LHCN-M2 (cell line): ENCODE data around the gene DYSF. TPM values are rescaled to one million over a fixed set of nuclear protein-coding genes. Genes with fewer than 3 reads are reported as not detected.

Experiments used
- DNase-seq: peaks from one replicate; pipeline ENCODE4 v3.0.0-alpha.2; 2012; ENCODE audit warnings: low read depth
- total RNA-seq: library from RNA; depleted of rRNA; stranded (reverse); fragments of >200 nt; gene quantifications from 2 replicates; pipeline ENCODE4 v1.2.3, GENCODE V29; 2014

Gene DYSF
- total RNA-seq, 1 experiment from 2014 or later, result 59.5 TPM

GRCh38 chr2:71552861-71553301, 99.5 kb downstream of the DYSF start:
- no peak for DNase-seq

DNA sequence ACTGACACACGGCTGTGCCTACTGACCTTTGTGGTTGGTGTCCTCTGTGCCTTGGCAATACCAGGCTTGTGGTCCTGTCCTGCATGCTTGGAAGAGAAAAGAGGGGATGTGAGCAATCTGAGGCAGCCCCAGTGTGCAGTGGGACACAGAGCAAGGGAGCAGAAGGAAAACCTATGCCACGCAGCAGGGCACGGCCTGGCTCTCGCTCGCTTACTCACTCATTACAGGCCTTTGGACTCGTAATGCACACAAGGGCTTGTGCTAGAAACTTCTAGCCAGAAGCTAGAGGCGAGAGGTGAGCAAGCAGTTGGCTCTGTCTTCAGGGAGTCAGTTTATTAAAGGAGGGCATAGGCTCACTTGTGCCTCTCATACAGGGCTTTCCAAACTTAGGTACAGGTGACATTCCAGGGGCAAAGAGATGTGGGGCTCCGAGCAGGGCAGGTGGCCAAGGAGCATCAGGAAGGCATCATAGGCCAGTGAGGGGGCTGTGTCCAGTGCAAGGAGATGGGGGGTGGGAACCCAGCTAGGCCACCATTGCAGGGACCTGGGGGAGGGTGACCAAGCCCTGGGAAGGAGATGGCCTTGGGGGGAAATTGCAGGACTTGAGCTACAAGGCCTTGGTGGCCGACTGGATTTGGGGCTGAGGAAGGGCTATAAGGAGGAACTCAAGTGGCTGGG, 100.8 kb downstream of the DYSF start:
- DNase-seq, result no peak

- no peak for DNase-seq
Observed at GRCh38 chr2:71554706-71555056, 101.3 kb downstream of the DYSF start.

DNA sequence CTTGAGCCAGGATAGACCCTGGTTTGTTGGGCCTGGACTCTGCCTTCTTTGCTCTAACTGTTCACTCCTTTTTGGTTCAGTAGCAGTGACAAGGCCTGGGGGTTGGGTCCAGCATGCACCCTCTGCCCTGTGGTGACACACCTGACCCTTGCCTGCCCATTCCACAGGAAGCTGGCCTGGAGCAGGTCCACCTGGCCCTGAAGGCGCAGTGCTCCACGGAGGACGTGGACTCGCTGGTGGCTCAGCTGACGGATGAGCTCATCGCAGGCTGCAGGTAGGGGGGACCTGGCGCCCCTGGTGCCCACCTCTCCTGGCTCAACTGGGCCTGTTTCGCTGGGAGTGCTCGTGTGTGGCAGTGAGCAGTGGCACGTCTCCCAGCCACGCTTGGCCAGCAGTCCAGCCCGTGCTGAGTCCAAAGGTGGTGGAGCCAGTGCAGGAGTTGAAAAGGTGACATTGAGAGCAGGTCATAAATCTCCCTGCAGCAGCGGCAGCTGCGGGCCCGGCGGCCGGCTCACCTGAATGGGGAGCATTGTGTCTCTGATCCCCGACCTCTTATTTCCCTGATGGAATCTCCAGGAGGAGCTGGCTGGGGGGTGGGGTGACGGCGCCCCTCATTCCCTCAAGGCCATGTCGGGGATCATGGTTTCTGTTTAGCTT, 102.6 kb downstream of the DYSF start:
- DNase-seq, result no peak

DNA sequence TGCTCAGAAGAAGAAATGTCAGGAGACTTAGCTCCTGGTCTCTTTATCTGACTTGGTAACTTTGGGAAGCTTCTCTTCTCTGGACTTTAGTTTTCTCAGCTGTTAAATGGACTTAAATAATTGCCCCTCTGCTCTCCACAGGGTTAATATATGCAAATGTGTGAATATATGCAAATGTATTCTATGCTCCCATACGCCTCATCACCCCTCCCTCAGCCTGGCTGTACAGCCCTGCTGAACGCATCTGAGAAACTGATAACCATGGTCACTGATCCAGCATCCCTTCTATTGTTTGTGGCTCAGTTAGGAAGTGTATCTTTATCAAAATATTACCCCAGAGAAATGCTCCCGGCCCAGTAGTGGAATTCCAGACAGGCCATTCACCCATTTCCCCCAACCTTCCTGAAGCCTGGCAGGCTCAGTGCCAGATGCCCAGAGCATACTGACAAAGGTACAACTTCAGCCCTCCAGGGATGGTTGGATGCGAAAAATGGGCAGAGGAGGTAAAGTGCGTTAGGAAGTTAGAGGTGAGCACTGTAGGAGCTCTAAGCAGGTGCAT, 103.4 kb downstream of the DYSF start:
- no peak for DNase-seq

- DNase-seq, result no peak
Observed at GRCh38 chr2:71557321-71557720, 104.0 kb downstream of the DYSF start.

DNA sequence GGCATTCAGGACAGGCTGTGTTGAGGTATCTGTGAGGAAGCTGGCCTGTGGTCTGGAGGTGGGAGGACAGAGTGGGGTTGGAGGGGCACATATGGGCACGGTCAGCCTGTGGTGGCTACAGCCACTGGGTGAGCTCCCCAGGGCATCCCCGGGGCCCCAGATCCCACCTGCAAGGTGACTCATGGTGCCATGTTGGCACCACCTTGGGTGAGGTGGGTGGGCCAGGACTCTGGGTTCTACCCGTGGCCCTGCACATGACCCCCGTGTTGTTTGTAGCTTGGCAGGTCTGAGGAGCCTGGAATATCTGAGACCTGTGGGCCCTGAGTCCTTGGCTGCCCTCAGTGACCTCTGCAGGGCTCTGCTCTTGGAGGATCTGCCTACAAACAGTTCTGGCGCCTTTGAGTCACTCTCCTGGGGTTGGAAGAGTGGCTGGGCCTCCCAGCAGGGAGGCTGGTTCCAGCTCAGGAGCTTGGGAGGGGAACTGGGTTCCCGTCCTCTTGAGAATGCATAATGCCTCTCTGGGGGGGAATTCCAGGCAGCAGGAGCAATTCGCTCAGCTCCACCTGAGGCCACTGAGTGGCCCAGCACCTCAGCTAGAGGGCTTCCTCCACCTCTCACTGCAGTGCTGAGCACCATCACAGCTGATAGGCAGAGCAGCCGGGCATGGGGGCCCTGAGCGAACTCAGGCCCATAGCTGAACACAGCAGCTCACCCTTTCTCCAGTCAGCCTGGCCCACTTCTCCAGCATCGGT, 105.1 kb downstream of the DYSF start:
- DNase-seq, result no peak

GRCh38 chr2:71559080-71559827, 105.9 kb downstream of the DYSF start:
- DNase-seq, result no peak

DNA sequence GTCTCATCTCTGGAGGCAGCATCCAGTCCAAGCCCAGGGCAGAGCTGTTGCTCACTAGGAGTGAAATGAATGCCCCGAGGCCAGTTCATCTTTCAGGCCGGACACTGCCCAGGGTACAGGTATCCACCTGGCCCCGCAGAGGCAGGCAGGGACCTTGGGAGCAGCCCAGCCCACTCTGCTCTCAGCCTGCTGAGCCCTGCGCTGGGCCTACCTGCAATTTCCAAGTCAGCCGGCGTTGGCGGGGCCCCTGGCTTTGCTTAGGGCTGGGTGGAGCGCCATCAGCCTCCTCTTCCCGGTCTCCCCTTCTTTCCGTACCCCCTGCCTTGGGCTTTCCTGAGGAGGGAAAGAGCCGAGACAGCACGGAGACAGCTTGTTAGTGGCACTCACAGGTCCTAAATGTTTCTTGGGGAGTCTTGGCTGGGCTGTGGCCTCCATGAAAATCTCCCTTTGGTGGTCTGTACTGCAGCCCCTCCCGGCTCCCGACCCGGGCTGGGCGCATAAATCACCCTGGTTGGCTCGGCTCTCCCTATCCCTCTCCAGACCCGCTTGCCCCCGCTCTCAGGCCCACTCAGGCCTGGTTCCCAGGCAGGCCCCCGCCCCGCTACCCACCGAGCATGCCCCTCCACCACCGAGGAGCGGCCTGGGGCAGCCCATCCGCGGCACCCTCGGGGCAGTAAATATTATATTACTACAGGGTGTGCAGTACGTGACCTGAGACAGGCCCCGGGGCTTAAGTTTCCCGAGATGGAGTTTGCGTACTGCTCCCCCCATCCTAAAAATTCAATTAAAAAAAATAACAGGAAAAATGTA, 106.7 kb downstream of the DYSF start:
- DNase-seq, result no peak

DNA sequence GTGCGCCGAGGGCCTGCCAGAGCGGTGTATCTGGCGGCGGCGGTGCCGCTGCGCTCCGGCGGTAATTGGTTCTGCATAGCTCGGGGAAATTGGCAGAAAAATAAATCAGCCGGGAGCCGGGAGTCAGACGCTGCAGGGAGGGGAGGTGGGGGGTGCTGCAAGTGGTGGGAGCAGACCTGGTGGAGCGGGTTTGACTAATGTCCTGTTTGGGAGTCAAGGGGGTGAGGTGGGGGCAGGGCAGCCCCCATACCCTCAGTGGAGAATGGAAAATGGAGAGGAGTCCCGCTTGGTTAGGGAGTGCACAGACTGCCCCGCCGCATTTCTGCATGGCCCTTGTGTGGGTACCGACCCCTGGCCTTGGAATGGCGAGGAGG, 107.3 kb downstream of the DYSF start:
- DNase-seq, result no peak

GRCh38 chr2:71561441-71562267, 108.3 kb downstream of the DYSF start:
- no peak for DNase-seq

GRCh38 chr2:71562518-71562917, 109.2 kb downstream of the DYSF start:
- DNase-seq, result peak; percentile 27

GRCh38 chr2:71563872-71564271, 110.5 kb downstream of the DYSF start:
- DNase-seq, result peak; percentile 48

GRCh38 chr2:71564361-71564760, 111.0 kb downstream of the DYSF start:
- DNase-seq, result no peak

- no peak for DNase-seq
Observed at GRCh38 chr2:71564790-71565189, 111.4 kb downstream of the DYSF start.

- no peak for DNase-seq
Observed at GRCh38 chr2:71566372-71566771, 113.0 kb downstream of the DYSF start.

- no peak for DNase-seq
Observed at GRCh38 chr2:71567625-71568024, 114.3 kb downstream of the DYSF start.

DNA sequence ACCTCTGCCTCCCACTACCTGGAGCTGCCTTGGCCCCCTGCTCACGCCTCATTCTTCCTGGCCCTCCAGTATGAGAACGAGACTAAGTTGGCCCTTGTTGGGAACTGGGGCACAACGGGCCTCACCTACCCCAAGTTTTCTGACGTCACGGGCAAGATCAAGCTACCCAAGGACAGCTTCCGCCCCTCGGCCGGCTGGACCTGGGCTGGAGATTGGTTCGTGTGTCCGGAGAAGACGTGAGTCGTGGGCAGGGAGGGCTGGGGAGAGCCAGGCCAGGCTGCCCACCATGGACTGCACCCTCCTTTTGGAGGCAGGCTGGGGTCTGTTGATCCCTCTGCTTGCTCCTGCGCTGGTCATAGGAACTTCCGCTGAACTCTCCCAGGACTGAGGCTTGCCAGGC, 114.7 kb downstream of the DYSF start:
- no peak for DNase-seq

DNA sequence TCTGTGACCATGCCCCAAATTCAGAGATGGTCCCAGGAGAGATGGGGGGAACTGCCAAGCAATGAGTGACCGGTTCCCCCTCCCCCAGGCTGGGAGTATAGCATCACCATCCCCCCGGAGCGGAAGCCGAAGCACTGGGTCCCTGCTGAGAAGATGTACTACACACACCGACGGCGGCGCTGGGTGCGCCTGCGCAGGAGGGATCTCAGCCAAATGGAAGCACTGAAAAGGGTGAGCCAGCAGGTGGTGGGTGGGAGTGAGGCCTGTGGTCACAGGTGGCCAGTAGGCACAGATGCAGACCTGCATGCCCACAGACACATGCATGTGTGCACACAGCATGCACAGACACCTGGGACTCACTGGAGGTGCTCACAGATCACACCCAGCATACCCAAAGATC, 117.2 kb downstream of the DYSF start:
- no peak for DNase-seq

DNA sequence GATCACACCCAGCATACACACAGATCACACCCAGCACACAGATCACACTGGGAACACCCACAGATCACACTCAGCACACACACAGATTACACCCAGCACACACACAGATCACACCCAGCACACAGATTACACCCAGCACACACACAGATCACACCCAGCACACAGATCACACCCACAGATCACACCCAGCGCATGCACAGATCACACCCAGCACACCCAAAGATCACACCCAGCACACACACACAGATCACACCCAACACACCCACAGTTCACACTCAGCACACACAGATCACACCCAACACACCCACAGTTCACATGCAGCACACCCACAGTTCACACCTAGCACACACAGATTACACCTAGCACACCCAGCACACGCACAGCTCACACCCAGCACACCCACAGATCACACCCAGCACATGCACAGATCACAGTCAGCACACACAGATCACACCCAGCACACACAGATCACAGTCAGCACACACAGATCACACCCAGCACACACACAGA, 117.6 kb downstream of the DYSF start:
- DNase-seq, result no peak
